Tibial nerve (tissue), 4 donors: Measurements from ENCODE around the gene MED15. TPM values are rescaled to one million over a fixed set of nuclear protein-coding genes. Genes with fewer than 3 reads are reported as not detected.

Experiments
- DNase-seq, 2 donors: peaks; one replicate each; pipeline ENCODE4 v3.0.0-alpha.2; 2019; ENCODE audit warnings: low spot score in 2 of 2
- H3K27ac ChIP-seq, 4 donors: fragments of 200-600 bp; sonication (generic) in 3 of 4; one replicate each; pipeline ENCODE4 v1.5.1; 2017 to 2019; ENCODE audit warnings: mild to moderate bottlenecking in 1 of 4
- H3K27me3 ChIP-seq, 2 donors: fragments of 200-600 bp; sonication (generic) in 1 of 2; one replicate each; pipeline versions ENCODE4 v1.5.1 to v1.6.0; 2017 to 2019
- H3K36me3 ChIP-seq, 3 donors: fragments of 200-600 bp; sonication (generic); one replicate each; pipeline ENCODE4 v1.5.1; 2018 to 2019
- H3K4me1 ChIP-seq, 4 donors: fragments of 200-600 bp; sonication (generic) in 3 of 4; one replicate each; pipeline ENCODE4 v1.5.1; 2017 to 2019
- H3K4me3 ChIP-seq, 4 donors: fragments of 200-600 bp; sonication (generic) in 3 of 4; one replicate each; pipeline ENCODE4 v1.5.1; 2017 to 2019; ENCODE audit warnings: mild to moderate bottlenecking in 1 of 4, moderate library complexity in 1 of 4
- H3K9me3 ChIP-seq, 4 donors: fragments of 200-600 bp; sonication (generic) in 3 of 4; one replicate each; pipeline ENCODE4 v1.5.1; 2017 to 2019
- CTCF ChIP-seq, 5 experiments: fragments of 200-600 bp in 3 of 5; fragments of 450-650 bp in 2 of 5; sonication (generic) in 3 of 5; IDR thresholded peaks; one replicate each; pipeline ENCODE4 v1.5.1; 2016 to 2019; ENCODE audit warnings: antibody characterized with exemption in 5 of 5, mild to moderate bottlenecking in 3 of 5, moderate library complexity in 2 of 5
- EP300 ChIP-seq, 2 donors: sonication (generic); formaldehyde crosslinking; IDR thresholded peaks; one replicate each; pipeline ENCODE4 v1.6.1; 2017; ENCODE audit warnings: antibody characterized with exemption in 2 of 2, mild to moderate bottlenecking in 1 of 2
- POLR2A ChIP-seq, 2 donors: fragments of 450-650 bp; IDR thresholded peaks; one replicate each; pipeline ENCODE4 v1.6.1; 2017; ENCODE audit warnings: antibody characterized with exemption in 2 of 2, mild to moderate bottlenecking in 2 of 2, moderate library complexity in 2 of 2
- WGBS, 2 donors: methylation state at CpG; one replicate each; pipeline ENCODE4 v1.1.5; 2018; 5-methylcytosine and 5-hydroxymethylcytosine counted together
- total RNA-seq, 4 donors: library from RNA; depleted of rRNA; stranded (reverse); fragments of >200 nt; gene quantifications; one replicate each; pipeline ENCODE4 v1.1.0, GENCODE V29; 2016

MED15 gene
- total RNA-seq, 4 donors from 2014 or later, result 49.2 to 147 (median 102) TPM

- Histone ChIP-seq H3K36me3 (peaks cover 2 to 86% (median 10%) of the 10 kb centered on the region in 3 donors), H3K27ac (no peak overlapping the region), H3K27me3 (no peaks in the 10 kb centered on the region), H3K4me3 (no peak overlapping the region), H3K9me3 (no peaks in the 10 kb centered on the region), H3K4me1 (peaks cover 0 to 27% (median 8%) of the 10 kb centered on the region in 4 donors)
- TF ChIP-seq CTCF (IDR thresholded peaks at IDR 0.05) (no peak), EP300 (IDR thresholded peaks at IDR 0.05) (no peak), POLR2A (IDR thresholded peaks at IDR 0.05) (no peak)
- WGBS, 2 donors, result 73 to 90% methylated on average over 4 of the region's 4 CpGs
- no peak for DNase-seq
Measured at GRCh38 chr22:20559174-20559760, 51.9 kb downstream of the MED15 start.

- Histone ChIP-seq H3K4me3 (no peak overlapping the region), H3K9me3 (no peaks in the 10 kb centered on the region), H3K27me3 (no peaks in the 10 kb centered on the region), H3K27ac (no peak overlapping the region), H3K4me1 (peaks cover 0 to 12% (median 3%) of the 10 kb centered on the region in 4 donors), H3K36me3 (peaks cover 3 to 87% (median 5%) of the 10 kb centered on the region in 3 donors)
- TF ChIP-seq EP300 (IDR thresholded peaks at IDR 0.05), result no peak
- no peak for TF ChIP-seq CTCF (IDR thresholded peaks at IDR 0.05)
- TF ChIP-seq POLR2A (IDR thresholded peaks at IDR 0.05), result no peak
- WGBS, 2 donors, result 92 to 94% methylated on average over 3 of the region's 3 CpGs
- no peak for DNase-seq
Measured at GRCh38 chr22:20560716-20561115, 53.3 kb downstream of the MED15 start.

GRCh38 chr22:20561882-20562281, 54.5 kb downstream of the MED15 start:
- H3K9me3 ChIP-seq, result no peaks in the 10 kb centered on the region
- H3K4me3 ChIP-seq, result no peak overlapping the region
- DNase-seq, result no peak
- TF ChIP-seq POLR2A (IDR thresholded peaks at IDR 0.05) (no peak), EP300 (IDR thresholded peaks at IDR 0.05) (no peak), CTCF (IDR thresholded peaks at IDR 0.05) (no peak)
- peaks cover 0 to 20% (median 8%) of the 10 kb centered on the region in 4 donors for H3K4me1 ChIP-seq
- 78 to 90% methylated on average over 4 of the region's 4 CpGs for WGBS, 2 donors
- H3K27ac ChIP-seq, result no peak overlapping the region
- H3K36me3 ChIP-seq, result peaks cover 5 to 87% (median 10%) of the 10 kb centered on the region in 3 donors
- no peaks in the 10 kb centered on the region for H3K27me3 ChIP-seq

GRCh38 chr22:20562607-20563465, 55.4 kb downstream of the MED15 start:
- H3K36me3 ChIP-seq, result peaks cover 5 to 87% (median 12%) of the 10 kb centered on the region in 3 donors

More at GRCh38 chr22:20562607-20563465, 55.4 kb downstream of the MED15 start:
- no peak overlapping the region for H3K4me3 ChIP-seq
- TF ChIP-seq CTCF (IDR thresholded peaks at IDR 0.05), result no peak
- H3K9me3 ChIP-seq, result no peaks in the 10 kb centered on the region
- no peaks in the 10 kb centered on the region for H3K27me3 ChIP-seq
- no peak overlapping the region for H3K27ac ChIP-seq
- 93 to 95% methylated on average over 14 of the region's 14 CpGs for WGBS, 2 donors
- DNase-seq, result no peak
- peaks cover 0 to 20% (median 12%) of the 10 kb centered on the region in 4 donors for H3K4me1 ChIP-seq
